IPS-NIHi7 (cell line): ENCODE results near the gene CANT1.

Source experiments
- DNase-seq: peaks from one replicate; pipeline ENCODE4 v3.0.0; 2012; ENCODE audit warnings: mixed read lengths; ENCODE audit errors: extremely low spot score

Gene CANT1

GRCh38 chr17:78995761-78996451 lies 13.7 kb downstream of the CANT1 start:
- DNase-seq = no peak

- no peak for DNase-seq
Observed at GRCh38 chr17:78995022-78995760, 14.4 kb downstream of the CANT1 start.

GRCh38 chr17:78993981-78994671 lies 15.4 kb downstream of the CANT1 start:
- no peak for DNase-seq

- peak; percentile 82 for DNase-seq
Observed at GRCh38 chr17:78993241-78993956, 16.2 kb downstream of the CANT1 start.

- no peak for DNase-seq
Observed at GRCh38 chr17:78992542-78993212, 16.9 kb downstream of the CANT1 start.

- DNase-seq = no peak
Observed at GRCh38 chr17:78991906-78992532, 17.5 kb downstream of the CANT1 start.

- DNase-seq = no peak
Observed at GRCh38 chr17:78991017-78991738, 18.4 kb downstream of the CANT1 start.

- no peak for DNase-seq
Observed at GRCh38 chr17:78990349-78991016, 19.1 kb downstream of the CANT1 start.

- no peak for DNase-seq
Observed at GRCh38 chr17:78988152-78988551, 21.4 kb downstream of the CANT1 start.

GRCh38 chr17:78986649-78987328 lies 22.8 kb downstream of the CANT1 start:
- peak; percentile 38 for DNase-seq

- DNase-seq = no peak
Observed at GRCh38 chr17:78986048-78986648, 23.4 kb downstream of the CANT1 start.

- no peak for DNase-seq
Observed at GRCh38 chr17:78985395-78985794, 24.2 kb downstream of the CANT1 start.

- no peak for DNase-seq
Observed at GRCh38 chr17:78981010-78981888, 28.3 kb downstream of the CANT1 start.

- no peak for DNase-seq
Observed at GRCh38 chr17:78980624-78980972, 29.0 kb downstream of the CANT1 start.

GRCh38 chr17:78979780-78980623 lies 29.6 kb downstream of the CANT1 start, which contains the start of gene LGALS3BP:
LGALS3BP (minus strand) TSS chr17:78979923; CDS start chr17:78977191, 2,732 bp downstream.
- peak; percentile 76 for DNase-seq
